NT2/D1 (cell line): ENCODE data around the gene KLHL3.

ENCODE experiments used
- SUZ12 ChIP-seq: IDR thresholded peaks from 2 replicates; pipeline ENCODE4 v1.6.1; 2011; ENCODE audit not compliant: insufficient read length, insufficient read depth; ENCODE audit errors: extremely low read depth
- YY1 ChIP-seq: IDR thresholded peaks from 2 replicates; pipeline ENCODE4 v1.6.1; 2011; ENCODE audit not compliant: insufficient read length, insufficient read depth
- ZNF274 ChIP-seq: IDR thresholded peaks from 2 replicates; pipeline ENCODE4 v1.6.1; 2011; ENCODE audit warnings: mild to moderate bottlenecking, low read depth, low read length

DNA sequence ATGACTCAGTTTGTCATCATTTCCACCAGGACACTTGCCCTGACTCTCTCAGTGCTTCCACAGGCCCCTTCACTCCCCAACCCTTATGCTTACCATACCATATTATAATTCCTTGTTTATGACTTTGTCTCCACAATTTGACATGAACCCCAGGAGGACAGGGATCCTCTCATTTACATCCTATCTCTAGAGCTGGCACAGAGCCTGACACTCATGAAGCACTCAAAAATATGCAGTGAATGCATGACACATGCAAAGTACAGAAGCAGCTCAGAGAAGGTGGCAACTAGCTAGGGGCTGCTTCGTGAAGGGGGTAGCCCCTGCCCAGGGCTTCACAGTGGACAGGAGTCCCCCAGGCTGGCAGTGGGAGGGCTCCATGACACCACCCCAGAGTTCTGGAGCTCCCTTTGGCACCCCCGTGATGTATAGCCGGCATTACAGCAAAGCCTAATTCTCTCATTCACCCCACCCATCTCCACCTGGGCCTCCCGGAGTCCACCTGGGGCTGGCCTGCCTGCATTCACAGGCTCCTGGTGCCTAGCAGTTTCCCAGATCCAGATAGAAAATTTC lies 124.8 kb downstream of the KLHL3 start:
- no peak for TF ChIP-seq SUZ12
- no peak for TF ChIP-seq ZNF274
- no peak for TF ChIP-seq YY1
